B cell (primary cell): ENCODE results near the gene HTR4. TPM values are rescaled to one million over a fixed set of nuclear protein-coding genes. Genes with fewer than 3 reads are reported as not detected.

Experiments used
- ATAC-seq: fragments of 200-7000 bp; cut with Tn5 transposase; one replicate; pipeline ENCODE4 v1.10.0; 2021; ENCODE audit warnings: low read depth, mild to moderate bottlenecking, moderate number of reproducible peaks, moderate library complexity
- CTCF ChIA-PET: fragments of 350-600 bp; sonication (Branson Sonifier 250); formaldehyde crosslinking; loops from one replicate; lab custom pipeline; 2021; ENCODE audit warnings: antibody characterized with exemption, inconsistent platforms; lab: Charles Lee
- POLR2A ChIA-PET: fragments of 350-600 bp; sonication (Branson Sonifier 250); formaldehyde crosslinking; loops from one replicate; lab custom pipeline; 2021; ENCODE audit warnings: antibody characterized with exemption; lab: Charles Lee
- DNase-seq: peaks from one replicate; pipeline ENCODE4 v3.0.0; 2013
- H2AFZ ChIP-seq: 2 replicates; pipeline ENCODE4 v1.6.1; 2012; ENCODE audit warnings: mild to moderate bottlenecking, low read depth, low read length; ENCODE audit not compliant: insufficient read depth, poor library complexity, severe bottlenecking
- H3K27ac ChIP-seq, 2 donors: 1 replicate in 1 of 2; 2 replicates in 1 of 2; pipeline ENCODE4 v1.5.1; 2012 to 2013; ENCODE audit warnings: low read length in 2 of 2, mild to moderate bottlenecking in 2 of 2, moderate library complexity in 1 of 2
- H3K27me3 ChIP-seq, 4 experiments: fragments of 200-600 bp in 1 of 4; sonication (generic) in 1 of 4; replicated peaks in 1 of 4; 1 replicate in 2 of 4; 2 replicates in 2 of 4; pipeline versions ENCODE4 v1.6.1 to v1.7.0; 2013 to 2016; ENCODE audit warnings: low read length in 3 of 4, mild to moderate bottlenecking in 2 of 4, mixed read lengths in 1 of 4, moderate library complexity in 1 of 4; ENCODE audit not compliant: insufficient read depth in 4 of 4, control insufficient read depth in 3 of 4; ENCODE audit errors: control extremely low read depth in 1 of 4
- H3K36me3 ChIP-seq, 2 experiments: replicated peaks in 1 of 2; 1 replicate in 1 of 2; 2 replicates in 1 of 2; pipeline versions ENCODE4 v1.6.1 to v1.7.1; 2013; ENCODE audit warnings: low read length in 1 of 2; ENCODE audit not compliant: insufficient read depth in 2 of 2, control insufficient read depth in 1 of 2; ENCODE audit errors: control extremely low read depth in 1 of 2, extremely low read depth in 1 of 2
- H3K4me1 ChIP-seq, 2 donors: fragments of 200-600 bp in 1 of 2; sonication (generic) in 1 of 2; 1 replicate in 1 of 2; 2 replicates in 1 of 2; pipeline versions ENCODE4 v1.5.1 to v1.6.1; 2013 to 2017; ENCODE audit warnings: low read length in 2 of 2; ENCODE audit not compliant: control insufficient read depth in 2 of 2, insufficient read depth in 2 of 2
- H3K4me2 ChIP-seq: replicated peaks from 2 replicates; pipeline ENCODE3; 2012; ENCODE audit warnings: mild to moderate bottlenecking, low read depth, low read length; ENCODE audit not compliant: poor library complexity, severe bottlenecking
- H3K4me3 ChIP-seq, 5 experiments: fragments of 200-600 bp in 1 of 5; sonication (generic) in 1 of 5; 1 replicate in 3 of 5; 2 replicates in 2 of 5; pipeline versions ENCODE4 v1.5.1 to v1.7.0; 2011 to 2016; ENCODE audit warnings: low read length in 4 of 5, mild to moderate bottlenecking in 4 of 5, low read depth in 2 of 5, control low read depth in 1 of 5, moderate library complexity in 1 of 5; ENCODE audit not compliant: insufficient read depth in 1 of 5; ENCODE audit errors: control extremely low read depth in 1 of 5, extremely low read depth in 1 of 5
- H3K79me2 ChIP-seq: fragments of 200-600 bp; sonication (generic); one replicate; pipeline ENCODE4 v1.6.0; 2016; ENCODE audit warnings: low read length; ENCODE audit not compliant: control insufficient read depth, insufficient read depth
- H3K9ac ChIP-seq: fragments of 200-600 bp; sonication (generic); 2 replicates; pipeline ENCODE4 v1.6.1; 2017; ENCODE audit warnings: mild to moderate bottlenecking, low read length, moderate library complexity
- H3K9me3 ChIP-seq, 3 donors: one replicate each; pipeline versions ENCODE4 v1.6.1 to v1.7.1; 2013; ENCODE audit warnings: low read length in 2 of 3; ENCODE audit not compliant: control insufficient read depth in 2 of 3, insufficient read depth in 1 of 3; ENCODE audit errors: control extremely low read depth in 1 of 3
- H4K20me1 ChIP-seq: 2 replicates; pipeline ENCODE4 v1.6.0; 2012; ENCODE audit warnings: mild to moderate bottlenecking, low read length; ENCODE audit not compliant: insufficient read depth, control insufficient read depth, poor library complexity, severe bottlenecking
- H3K27ac Mint-ChIP-seq: one replicate; pipeline ENCODE4 v1.8.0; 2021; ENCODE audit warnings: mixed read lengths
- H3K27me3 Mint-ChIP-seq: one replicate; pipeline ENCODE4 v1.8.0; 2021; ENCODE audit warnings: mixed read lengths
- H3K4me1 Mint-ChIP-seq: one replicate; pipeline ENCODE4 v1.8.0; 2021; ENCODE audit warnings: mixed read lengths
- H3K4me3 Mint-ChIP-seq: one replicate; pipeline ENCODE4 v1.8.0; 2021; ENCODE audit warnings: mixed read lengths
- H3K9me3 Mint-ChIP-seq: one replicate; pipeline ENCODE4 v1.8.0; 2022; ENCODE audit warnings: mixed read lengths; ENCODE audit not compliant: insufficient read depth
- EZH2 ChIP-seq: IDR thresholded peaks from 2 replicates; pipeline ENCODE4 v1.6.1; 2012; ENCODE audit warnings: borderline replicate concordance, low read depth, mild to moderate bottlenecking, moderate library complexity, low read length; ENCODE audit not compliant: insufficient read depth, poor library complexity, severe bottlenecking
- WGBS: methylation state at CpG from one replicate; pipeline ENCODE4 v1.1.5; 2013; ENCODE audit warnings: missing lambda C conversion rate; ENCODE audit not compliant: insufficient coverage; 5-methylcytosine and 5-hydroxymethylcytosine counted together
- intact Hi-C: fragments of 100-400 bp; cut with micrococcal nuclease; formaldehyde crosslinking; loops from one replicate; pipeline ENCODE4 v1.10.0; 2022
- polyA plus RNA-seq: library from polyadenylated mRNA; depleted of rRNA; stranded (reverse); fragments of >200 nt; gene quantifications from 2 replicates; pipeline ENCODE4 v1.2.3, GENCODE V29; 2012
- total RNA-seq, 2 donors: library from RNA; stranded (reverse); fragments of 120-200 nt in 1 of 2; gene quantifications; 1 replicate in 1 of 2; 2 replicates in 1 of 2; pipeline versions ENCODE4 v1.2.3 to v1.2.4, GENCODE V29; 2013 to 2022
- TF ChIP-seq, protein P1 (sequence below): fragments of 200-600 bp; IDR thresholded peaks from one replicate; pipeline ENCODE4 v1.8.0; 2022; ENCODE audit warnings: antibody characterized with exemption, mild to moderate bottlenecking

Gene HTR4
- total and polyA plus RNA-seq, 2 donors (not counting 1 experiment from before 2014, with no cell fraction given): not detected

DNA sequence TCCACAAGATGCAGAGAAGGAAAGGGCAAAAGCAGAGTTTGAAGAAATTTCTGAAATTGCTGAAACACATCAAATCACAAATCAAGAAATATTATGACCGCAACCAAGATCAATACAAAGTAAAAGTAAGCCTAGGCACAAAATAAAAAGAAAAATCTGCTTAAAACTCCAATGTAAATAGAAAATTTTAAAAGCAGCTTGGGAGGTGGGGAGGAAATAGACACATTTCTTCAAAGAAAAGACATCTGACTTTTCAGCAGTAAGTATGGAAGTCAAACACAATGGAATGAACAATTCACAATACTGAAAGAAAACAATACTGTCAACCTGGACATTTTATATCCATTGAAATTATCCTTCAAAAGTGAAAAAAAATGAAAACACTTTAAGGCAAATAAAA is 55.1 kb downstream of the HTR4 start:
- Histone ChIP-seq H3K4me1 (no peaks in the 10 kb centered on the region), H2AFZ (no peak overlapping the region), H3K9ac (no peak overlapping the region), H4K20me1 (no peaks in the 10 kb centered on the region), H3K27me3 (no peaks in the 10 kb centered on the region), H3K36me3 (no peaks in the 10 kb centered on the region), H3K79me2 (no peaks in the 10 kb centered on the region), H3K4me3 (no peak overlapping the region), H3K9me3 (peaks cover 0 to 4% (median 3%) of the 10 kb centered on the region in 3 donors), H3K4me2 (no peak overlapping the region), H3K27ac (no peak overlapping the region)
- peaks cover 2% of the 10 kb centered on the region for H3K9me3 Mint-ChIP-seq
- TF ChIP-seq EZH2: no peak
- TF ChIP-seq, protein P1, sequence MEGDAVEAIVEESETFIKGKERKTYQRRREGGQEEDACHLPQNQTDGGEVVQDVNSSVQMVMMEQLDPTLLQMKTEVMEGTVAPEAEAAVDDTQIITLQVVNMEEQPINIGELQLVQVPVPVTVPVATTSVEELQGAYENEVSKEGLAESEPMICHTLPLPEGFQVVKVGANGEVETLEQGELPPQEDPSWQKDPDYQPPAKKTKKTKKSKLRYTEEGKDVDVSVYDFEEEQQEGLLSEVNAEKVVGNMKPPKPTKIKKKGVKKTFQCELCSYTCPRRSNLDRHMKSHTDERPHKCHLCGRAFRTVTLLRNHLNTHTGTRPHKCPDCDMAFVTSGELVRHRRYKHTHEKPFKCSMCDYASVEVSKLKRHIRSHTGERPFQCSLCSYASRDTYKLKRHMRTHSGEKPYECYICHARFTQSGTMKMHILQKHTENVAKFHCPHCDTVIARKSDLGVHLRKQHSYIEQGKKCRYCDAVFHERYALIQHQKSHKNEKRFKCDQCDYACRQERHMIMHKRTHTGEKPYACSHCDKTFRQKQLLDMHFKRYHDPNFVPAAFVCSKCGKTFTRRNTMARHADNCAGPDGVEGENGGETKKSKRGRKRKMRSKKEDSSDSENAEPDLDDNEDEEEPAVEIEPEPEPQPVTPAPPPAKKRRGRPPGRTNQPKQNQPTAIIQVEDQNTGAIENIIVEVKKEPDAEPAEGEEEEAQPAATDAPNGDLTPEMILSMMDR: no peak
- no peak overlapping the region for H3K4me3 Mint-ChIP-seq
- no peak for ATAC-seq
- H3K27me3 Mint-ChIP-seq: peaks cover 15% of the 10 kb centered on the region
- CTCF ChIA-PET: no interaction called here
- H3K4me1 Mint-ChIP-seq: no peaks in the 10 kb centered on the region
- no CpG with 5 or more reads among the region's 1 CpG for WGBS
- intact Hi-C loops: no loop called here
- POLR2A ChIA-PET: no interaction called here
- no peak for DNase-seq
- H3K27ac Mint-ChIP-seq: no peak overlapping the region

DNA sequence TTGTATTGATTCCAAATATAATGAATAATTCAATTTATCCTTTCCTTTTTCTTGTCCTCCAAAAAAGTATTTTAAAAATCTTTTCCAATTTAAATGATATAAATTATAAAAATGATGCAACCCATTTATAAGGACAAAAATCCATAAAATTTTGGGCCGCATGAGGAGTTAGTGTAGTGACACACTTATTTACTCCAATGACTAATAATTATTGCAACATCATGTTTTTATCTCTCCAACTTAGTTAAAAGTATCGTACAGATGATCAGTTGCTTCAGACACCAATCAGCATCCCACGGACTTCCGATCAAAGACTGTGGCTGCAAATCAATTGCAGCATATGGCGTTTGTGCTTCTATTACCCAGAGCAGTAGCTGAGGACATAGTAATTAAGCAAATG is 58.6 kb downstream of the HTR4 start:
- no peaks in the 10 kb centered on the region for H4K20me1 ChIP-seq
- no peak for ATAC-seq
- POLR2A ChIA-PET: no interaction called here
- H3K79me2 ChIP-seq: no peaks in the 10 kb centered on the region
- H3K9me3 Mint-ChIP-seq: peaks cover 2% of the 10 kb centered on the region
- no peak overlapping the region for H3K9ac ChIP-seq
- H2AFZ ChIP-seq: no peak overlapping the region
- H3K4me1 ChIP-seq: no peaks in the 10 kb centered on the region
- CTCF ChIA-PET: no interaction called here
- H3K36me3 ChIP-seq: no peaks in the 10 kb centered on the region
- no peaks in the 10 kb centered on the region for H3K4me1 Mint-ChIP-seq
- 100% methylated on average over 3 of the region's 5 CpGs for WGBS
- no peak overlapping the region for H3K27ac Mint-ChIP-seq
- no peak overlapping the region for H3K4me3 ChIP-seq
- H3K4me2 ChIP-seq: no peak overlapping the region
- H3K4me3 Mint-ChIP-seq: no peak overlapping the region
- peaks cover 20% of the 10 kb centered on the region for H3K27me3 Mint-ChIP-seq
- intact Hi-C loops: no loop called here
- H3K27me3 ChIP-seq: no peaks in the 10 kb centered on the region
- TF ChIP-seq, protein P1: no peak
- TF ChIP-seq EZH2: no peak
- peaks cover 0 to 4% (median 3%) of the 10 kb centered on the region in 3 donors for H3K9me3 ChIP-seq
- no peak for DNase-seq
- H3K27ac ChIP-seq: no peak overlapping the region
